ENCODE measurements around the gene ABCC3.

The ABCC3 gene

DNA sequence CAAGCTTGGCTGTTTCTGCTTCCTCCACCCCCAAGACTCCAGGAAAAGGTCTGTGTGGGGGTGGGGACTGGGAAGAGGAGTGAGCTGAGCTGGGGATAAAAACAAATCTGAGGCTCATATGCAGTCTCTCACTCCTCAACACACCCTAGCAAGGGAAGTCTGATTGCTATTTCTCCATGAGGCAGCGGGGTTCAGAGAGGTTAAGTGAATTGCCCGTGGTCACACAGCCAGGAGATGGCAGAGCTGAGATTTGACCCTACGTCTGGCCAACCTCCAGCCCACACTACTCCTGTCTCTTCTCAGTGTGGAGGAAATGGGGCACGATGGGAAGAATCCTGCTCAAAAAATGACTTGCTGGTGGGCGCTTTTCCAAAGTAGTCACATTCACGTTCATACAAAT, 4.8 kb upstream of the ABCC3 start:
- no peaks in the 10 kb centered on the region for H3K36me3 ChIP-seq (ENCODE audit: control insufficient read depth, insufficient read depth, low read length)
- H3K4me3 ChIP-seq (ENCODE audit: extremely low read depth, insufficient read depth, low read length, poor library complexity, severe bottlenecking) = no peak overlapping the region
- no peak overlapping the region for H3K27ac ChIP-seq (ENCODE audit: low read depth, low read length, severe bottlenecking)
- no peaks in the 10 kb centered on the region for H3K9me3 ChIP-seq (ENCODE audit: control insufficient read depth, low read length)
- 84 to 87% methylated on average over 6 of the region's 6 CpGs for WGBS, 2 experiments (ENCODE audit: insufficient coverage in 2 of 2)
- H3K4me1 ChIP-seq (ENCODE audit: control insufficient read depth, insufficient read depth, low read length, poor library complexity, severe bottlenecking) = peaks cover 24% of the 10 kb centered on the region

DNA sequence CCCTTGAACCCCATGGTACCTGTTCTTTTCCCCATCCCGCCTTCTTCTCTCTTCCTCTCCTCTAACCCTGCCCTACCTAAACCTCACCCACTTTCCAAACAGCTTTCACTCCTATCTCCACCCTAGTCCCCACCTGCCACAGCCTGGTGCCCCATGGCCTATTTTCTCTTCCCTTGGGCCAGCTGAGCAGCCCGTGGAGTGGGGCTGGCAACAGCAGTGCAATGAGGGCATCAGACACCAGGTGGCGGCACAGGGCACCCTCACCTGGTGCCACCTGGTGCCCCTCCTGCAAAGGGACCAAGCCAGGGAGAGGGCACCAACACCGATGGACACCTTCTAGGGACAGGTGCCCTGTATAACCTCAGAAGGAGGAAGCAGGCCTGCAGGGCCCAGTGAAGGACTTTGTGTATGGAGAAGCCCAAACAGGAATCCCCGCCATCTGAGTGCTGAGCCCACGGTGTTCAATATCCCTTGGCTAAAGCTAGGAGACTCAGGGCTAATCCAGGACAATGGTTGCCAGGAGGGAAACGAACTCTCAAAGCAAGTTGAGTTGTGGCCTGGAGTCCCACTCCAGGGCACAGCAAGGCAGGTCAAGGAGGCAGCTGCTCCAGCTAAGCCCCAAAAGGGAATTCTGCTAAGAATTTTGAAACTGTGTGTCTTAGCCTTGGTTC, 4.0 kb upstream of the ABCC3 start:
- Histone ChIP-seq H3K4me3 (ENCODE audit: extremely low read depth, insufficient read depth, low read length, poor library complexity, severe bottlenecking) (no peak overlapping the region), H3K27ac (ENCODE audit: low read depth, low read length, severe bottlenecking) (no peak overlapping the region), H3K9me3 (ENCODE audit: control insufficient read depth, low read length) (no peaks in the 10 kb centered on the region), H3K4me1 (ENCODE audit: control insufficient read depth, insufficient read depth, low read length, poor library complexity, severe bottlenecking) (peaks cover 24% of the 10 kb centered on the region), H3K36me3 (ENCODE audit: control insufficient read depth, insufficient read depth, low read length) (no peaks in the 10 kb centered on the region)
- 64 to 77% methylated on average over 6 to 7 of the region's 7 CpGs for WGBS, 2 experiments (ENCODE audit: insufficient coverage in 2 of 2)

DNA sequence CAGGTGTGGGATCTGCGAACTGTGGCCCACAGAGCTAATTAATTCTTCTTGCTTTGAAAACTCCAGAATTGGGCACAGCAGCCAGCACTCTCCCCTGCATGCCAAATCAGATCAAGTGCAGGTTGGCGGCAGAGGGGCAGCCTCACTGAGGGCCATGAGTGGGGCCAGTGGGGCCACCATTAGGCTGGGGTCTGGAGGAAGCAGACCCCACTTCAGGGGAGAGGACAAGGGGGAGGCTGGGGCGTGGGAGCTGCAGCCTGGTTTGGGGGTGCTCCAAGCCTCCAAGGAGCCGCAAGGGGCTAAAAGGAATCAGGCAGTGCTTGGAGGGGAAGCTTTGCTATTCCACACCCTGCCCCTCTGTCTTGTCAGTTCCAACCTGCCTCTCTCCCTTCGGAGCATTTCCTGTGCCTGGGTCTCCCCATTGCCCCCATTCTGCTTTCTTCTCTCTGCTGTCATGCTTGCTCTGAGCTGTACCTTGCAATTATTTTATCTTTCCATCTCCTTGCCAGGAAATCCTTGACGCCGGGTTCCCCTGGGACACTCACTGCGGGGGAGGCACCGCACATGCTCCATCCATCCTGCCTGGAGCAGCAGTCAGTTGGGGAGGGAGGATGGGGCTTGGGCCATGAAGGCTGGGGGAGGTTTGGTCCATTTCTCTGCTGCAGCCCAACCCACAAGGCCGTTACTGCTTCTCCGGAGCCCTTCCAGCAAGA, 3.3 kb upstream of the ABCC3 start:
- Histone ChIP-seq H3K27ac (ENCODE audit: low read depth, low read length, severe bottlenecking) (no peak overlapping the region), H3K4me3 (ENCODE audit: extremely low read depth, insufficient read depth, low read length, poor library complexity, severe bottlenecking) (no peak overlapping the region), H3K4me1 (ENCODE audit: control insufficient read depth, insufficient read depth, low read length, poor library complexity, severe bottlenecking) (peaks cover 23% of the 10 kb centered on the region), H3K9me3 (ENCODE audit: control insufficient read depth, low read length) (no peaks in the 10 kb centered on the region), H3K36me3 (ENCODE audit: control insufficient read depth, insufficient read depth, low read length) (no peaks in the 10 kb centered on the region)
- 80 to 89% methylated on average over 7 of the region's 11 CpGs for WGBS, 2 experiments (ENCODE audit: insufficient coverage in 2 of 2)

DNA sequence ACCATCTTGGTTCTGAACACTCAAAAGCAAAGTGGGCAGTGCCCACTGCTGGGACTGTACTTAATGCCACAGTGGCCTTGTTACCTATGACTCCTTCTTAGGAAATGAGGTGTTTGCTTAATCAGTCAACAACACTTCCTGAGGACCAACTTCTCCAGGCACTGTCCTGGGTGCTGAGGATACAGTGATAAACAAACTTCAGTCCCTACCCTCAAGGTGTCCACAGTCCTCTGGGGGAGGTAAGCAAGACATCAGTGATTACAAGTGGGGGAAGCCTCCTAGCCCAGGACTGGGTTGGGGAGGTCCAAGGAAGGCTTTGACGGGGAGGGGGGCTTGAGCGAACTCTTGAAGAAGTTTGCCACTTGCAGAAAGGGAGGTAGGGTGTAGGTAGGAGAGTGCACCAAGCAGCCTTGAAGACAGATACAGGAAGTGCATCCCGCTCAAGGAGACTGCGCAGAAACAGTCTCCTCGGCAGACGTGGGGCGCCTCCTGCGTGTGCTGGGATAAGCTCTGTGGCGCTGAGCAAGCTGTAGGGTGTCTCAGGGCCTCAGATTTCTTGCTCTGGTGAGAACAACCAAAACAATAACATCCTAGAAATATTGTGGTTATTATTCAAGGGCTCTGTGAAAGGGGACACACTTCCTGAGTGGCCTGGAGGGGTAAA, 2.6 kb upstream of the ABCC3 start:
- no peak overlapping the region for H3K27ac ChIP-seq (ENCODE audit: low read depth, low read length, severe bottlenecking)
- H3K4me3 ChIP-seq (ENCODE audit: extremely low read depth, insufficient read depth, low read length, poor library complexity, severe bottlenecking) = no peak overlapping the region
- 77 to 85% methylated on average over 4 to 9 of the region's 9 CpGs for WGBS, 2 experiments (ENCODE audit: insufficient coverage in 2 of 2)

DNA sequence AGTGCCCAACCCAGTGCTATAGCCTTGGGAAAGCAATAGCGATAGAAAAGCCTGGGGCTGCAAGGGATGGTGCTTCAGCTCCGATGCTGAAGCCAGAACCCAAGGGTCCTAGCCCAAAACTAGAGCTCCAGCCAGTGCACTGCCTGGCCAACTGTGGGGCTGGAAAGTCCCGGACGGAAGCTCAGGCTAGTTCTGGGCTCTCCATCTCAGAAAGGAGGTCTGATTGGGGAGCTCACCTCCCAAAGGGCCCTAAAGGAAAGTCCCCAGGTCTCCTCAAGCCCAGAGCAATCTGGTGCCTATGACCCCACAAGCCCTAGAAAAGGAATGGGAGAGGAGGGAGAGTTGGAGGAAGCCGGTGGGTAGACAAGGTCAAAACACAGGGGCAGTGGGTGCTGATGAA, 2.0 kb upstream of the ABCC3 start:
- Histone ChIP-seq H3K36me3 (ENCODE audit: control insufficient read depth, insufficient read depth, low read length) (no peaks in the 10 kb centered on the region), H3K4me1 (ENCODE audit: control insufficient read depth, insufficient read depth, low read length, poor library complexity, severe bottlenecking) (peaks cover 19% of the 10 kb centered on the region), H3K9me3 (ENCODE audit: control insufficient read depth, low read length) (no peaks in the 10 kb centered on the region), H3K27ac (ENCODE audit: low read depth, low read length, severe bottlenecking) (no peak overlapping the region), H3K4me3 (ENCODE audit: extremely low read depth, insufficient read depth, low read length, poor library complexity, severe bottlenecking) (no peak overlapping the region)
- WGBS, 2 experiments (ENCODE audit: insufficient coverage in 2 of 2) = 97% methylated on average over 4 to 5 of the region's 5 CpGs

More for the DNA sequence above, 2.6 kb upstream of the ABCC3 start:
- Histone ChIP-seq H3K4me1 (ENCODE audit: control insufficient read depth, insufficient read depth, low read length, poor library complexity, severe bottlenecking) (peaks cover 21% of the 10 kb centered on the region), H3K9me3 (ENCODE audit: control insufficient read depth, low read length) (no peaks in the 10 kb centered on the region), H3K36me3 (ENCODE audit: control insufficient read depth, insufficient read depth, low read length) (no peaks in the 10 kb centered on the region)

DNA sequence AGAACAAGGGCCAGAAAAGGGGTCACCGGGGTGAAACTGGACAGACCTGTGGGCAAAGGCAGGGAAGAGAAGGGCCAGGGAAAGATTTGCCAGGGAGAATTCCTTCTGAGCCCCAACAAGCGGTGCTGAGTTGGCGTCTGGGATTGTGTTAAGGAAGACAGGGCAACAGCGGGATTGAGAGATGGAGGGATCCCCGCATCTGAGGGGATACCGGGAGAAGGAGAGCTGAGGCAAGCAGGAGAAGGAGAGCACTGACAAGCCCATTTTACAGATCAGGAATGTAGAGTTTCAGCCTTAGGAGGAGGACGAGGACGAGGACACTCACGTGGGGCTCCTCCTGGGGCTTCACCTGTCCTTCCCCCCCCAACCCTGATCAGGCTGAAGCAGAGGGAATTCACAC, 998 bp upstream of the ABCC3 start:
- H3K4me1 ChIP-seq (ENCODE audit: control insufficient read depth, insufficient read depth, low read length, poor library complexity, severe bottlenecking) = peaks cover 10% of the 10 kb centered on the region
- 94 to 97% methylated on average over 6 to 9 of the region's 9 CpGs for WGBS, 2 experiments (ENCODE audit: insufficient coverage in 2 of 2)
- no peak overlapping the region for H3K27ac ChIP-seq (ENCODE audit: low read depth, low read length, severe bottlenecking)

DNA sequence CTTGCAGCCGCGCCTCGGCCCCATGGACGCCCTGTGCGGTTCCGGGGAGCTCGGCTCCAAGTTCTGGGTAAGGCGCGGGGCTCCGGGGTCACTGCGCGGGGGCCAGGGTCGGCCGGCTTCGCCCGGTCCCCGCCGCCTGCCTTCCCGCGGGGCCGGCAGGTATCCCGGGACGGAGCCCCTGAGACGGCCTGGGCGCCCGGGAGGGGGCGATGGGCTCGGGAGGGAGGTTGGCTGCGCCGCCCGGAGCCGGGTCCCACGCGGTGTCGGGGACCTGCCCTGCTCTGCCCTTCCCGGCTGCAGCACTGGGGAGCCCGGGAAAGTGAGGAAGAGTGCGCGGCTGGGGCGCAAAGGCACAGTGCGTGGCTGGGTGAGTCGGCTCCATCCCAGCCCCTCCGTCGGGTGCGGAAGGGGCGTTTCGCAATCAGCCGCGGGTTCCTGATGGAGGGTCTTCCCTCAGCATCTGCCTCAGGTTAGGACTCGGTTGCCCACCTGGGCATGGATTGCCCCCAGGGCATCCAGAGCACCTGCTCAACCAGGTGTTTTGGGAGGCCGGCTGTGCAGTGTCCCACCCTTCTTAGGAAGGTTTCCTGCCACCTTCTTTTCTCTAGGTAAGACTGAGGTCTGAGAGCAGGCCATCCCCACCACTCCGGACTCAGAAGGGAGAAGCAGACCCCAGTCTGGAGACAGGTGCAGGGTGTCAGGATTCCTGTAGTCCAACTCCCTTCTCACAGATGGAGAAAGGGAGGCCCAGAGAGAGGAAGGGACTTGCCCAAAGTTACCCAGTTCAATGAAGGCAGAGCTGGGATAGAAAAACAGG, 442 bp downstream of the ABCC3 start:
- no peak overlapping the region for H3K27ac ChIP-seq (ENCODE audit: low read depth, low read length, severe bottlenecking)

More for the DNA sequence above, 998 bp upstream of the ABCC3 start:
- Histone ChIP-seq H3K9me3 (ENCODE audit: control insufficient read depth, low read length) (no peaks in the 10 kb centered on the region), H3K4me3 (ENCODE audit: extremely low read depth, insufficient read depth, low read length, poor library complexity, severe bottlenecking) (no peak overlapping the region), H3K36me3 (ENCODE audit: control insufficient read depth, insufficient read depth, low read length) (no peaks in the 10 kb centered on the region)

DNA sequence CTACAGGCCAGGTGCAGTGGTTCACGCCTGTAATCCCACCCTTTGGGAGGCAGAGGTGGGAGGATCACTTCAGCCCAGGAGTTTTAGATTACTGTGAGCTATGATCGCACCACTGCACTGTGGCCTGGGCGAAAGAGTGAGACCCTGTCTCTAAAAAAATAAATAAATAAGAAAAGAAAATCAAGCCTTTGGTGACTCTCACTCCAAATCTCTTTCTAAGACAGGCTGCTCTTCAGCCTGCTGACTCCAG, 976 bp downstream of the ABCC3 start:
- no peaks in the 10 kb centered on the region for H3K36me3 ChIP-seq (ENCODE audit: control insufficient read depth, insufficient read depth, low read length)

More for the DNA sequence above, 442 bp downstream of the ABCC3 start:
- H3K9me3 ChIP-seq (ENCODE audit: control insufficient read depth, low read length) = no peaks in the 10 kb centered on the region
- H3K4me3 ChIP-seq (ENCODE audit: extremely low read depth, insufficient read depth, low read length, poor library complexity, severe bottlenecking) = peak overlapping the region; percentile 21
- H3K36me3 ChIP-seq (ENCODE audit: control insufficient read depth, insufficient read depth, low read length) = no peaks in the 10 kb centered on the region
- WGBS, 2 experiments (ENCODE audit: insufficient coverage in 2 of 2) = 5 to 8% methylated on average over 38 to 50 of the region's 52 CpGs
- H3K4me1 ChIP-seq (ENCODE audit: control insufficient read depth, insufficient read depth, low read length, poor library complexity, severe bottlenecking) = peaks cover 16% of the 10 kb centered on the region

DNA sequence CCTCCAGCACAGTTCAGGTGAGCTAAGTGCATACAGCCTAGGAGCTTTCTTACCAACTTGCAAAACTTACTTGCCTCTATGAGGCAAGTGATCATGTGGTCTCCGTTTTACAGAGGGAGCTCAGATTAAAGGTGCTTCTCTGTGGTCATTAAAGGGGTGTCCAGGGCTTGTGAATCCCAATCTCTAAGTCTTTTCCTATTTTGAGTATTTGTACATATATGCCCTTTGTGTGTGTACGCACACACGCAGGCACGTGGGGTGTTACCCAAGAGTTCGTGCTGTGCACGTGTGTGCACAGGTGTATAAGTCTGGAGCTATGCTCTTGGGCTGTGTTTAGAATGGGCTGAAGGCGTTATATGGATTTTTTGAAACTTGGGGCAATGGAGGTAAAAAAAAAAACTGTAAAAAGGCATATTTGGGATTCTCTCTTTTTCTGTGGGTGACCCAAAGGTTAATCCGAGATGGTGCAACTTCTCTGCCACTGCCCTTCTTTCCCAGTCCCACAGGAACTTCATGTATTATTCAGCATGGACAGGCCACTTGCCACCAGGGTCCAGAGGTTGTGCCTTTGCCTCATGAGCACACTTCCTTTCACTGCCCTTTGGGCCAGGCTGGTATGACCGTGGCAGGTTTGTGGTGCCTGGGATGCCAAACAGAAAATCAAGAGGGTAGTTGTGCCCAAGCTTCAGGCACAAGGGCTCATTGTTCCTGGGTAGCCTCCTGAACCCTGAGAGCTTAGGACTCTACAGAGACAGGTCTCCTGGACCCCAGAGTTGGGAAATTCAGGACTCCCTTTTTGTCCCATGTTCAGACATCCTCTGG, 1.5 kb downstream of the ABCC3 start:
- H3K36me3 ChIP-seq (ENCODE audit: control insufficient read depth, insufficient read depth, low read length) = no peaks in the 10 kb centered on the region
- no peak overlapping the region for H3K27ac ChIP-seq (ENCODE audit: low read depth, low read length, severe bottlenecking)
- H3K4me3 ChIP-seq (ENCODE audit: extremely low read depth, insufficient read depth, low read length, poor library complexity, severe bottlenecking) = no peak overlapping the region
- no peaks in the 10 kb centered on the region for H3K9me3 ChIP-seq (ENCODE audit: control insufficient read depth, low read length)
- 86 to 89% methylated on average over 7 to 9 of the region's 9 CpGs for WGBS, 2 experiments (ENCODE audit: insufficient coverage in 2 of 2)
- H3K4me1 ChIP-seq (ENCODE audit: control insufficient read depth, insufficient read depth, low read length, poor library complexity, severe bottlenecking) = peaks cover 26% of the 10 kb centered on the region

More for the DNA sequence above, 976 bp downstream of the ABCC3 start:
- Histone ChIP-seq H3K9me3 (ENCODE audit: control insufficient read depth, low read length) (no peaks in the 10 kb centered on the region), H3K4me3 (ENCODE audit: extremely low read depth, insufficient read depth, low read length, poor library complexity, severe bottlenecking) (no peak overlapping the region), H3K27ac (ENCODE audit: low read depth, low read length, severe bottlenecking) (no peak overlapping the region), H3K4me1 (ENCODE audit: control insufficient read depth, insufficient read depth, low read length, poor library complexity, severe bottlenecking) (peaks cover 22% of the 10 kb centered on the region)
- 78 to 100% methylated on average over 1 of the region's 3 CpGs for WGBS, 2 experiments (ENCODE audit: insufficient coverage in 2 of 2)

DNA sequence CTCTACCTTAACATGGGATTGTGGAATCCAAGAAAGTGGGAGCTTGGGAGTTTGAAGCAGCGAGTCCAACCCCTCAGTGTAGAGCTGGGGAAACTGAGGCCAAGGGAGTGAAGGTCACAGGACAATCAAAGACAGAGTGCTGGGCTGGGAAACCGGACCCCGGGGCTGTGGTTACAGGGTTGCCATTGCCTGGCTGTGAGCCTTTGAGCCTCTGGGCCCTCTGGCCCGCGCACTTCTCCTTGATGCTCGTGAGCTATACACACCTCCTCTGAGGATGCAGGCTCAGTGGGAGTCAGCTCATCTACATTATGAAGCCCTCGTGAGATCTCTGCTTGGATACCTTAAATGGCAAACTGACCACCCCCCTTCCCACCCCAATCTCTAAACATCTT, 2.1 kb downstream of the ABCC3 start:
- H3K36me3 ChIP-seq (ENCODE audit: control insufficient read depth, insufficient read depth, low read length) = no peaks in the 10 kb centered on the region
- no peaks in the 10 kb centered on the region for H3K9me3 ChIP-seq (ENCODE audit: control insufficient read depth, low read length)
- H3K4me1 ChIP-seq (ENCODE audit: control insufficient read depth, insufficient read depth, low read length, poor library complexity, severe bottlenecking) = peaks cover 24% of the 10 kb centered on the region
- WGBS, 2 experiments (ENCODE audit: insufficient coverage in 2 of 2) = 78% methylated on average over 5 to 7 of the region's 7 CpGs
- no peak overlapping the region for H3K27ac ChIP-seq (ENCODE audit: low read depth, low read length, severe bottlenecking)
- no peak overlapping the region for H3K4me3 ChIP-seq (ENCODE audit: extremely low read depth, insufficient read depth, low read length, poor library complexity, severe bottlenecking)

All from mesodermal cell (in vitro differentiated cells).